IMR-90 (cell line): ENCODE measurements around the gene CTNNA2. TPM values are rescaled to one million over a fixed set of nuclear protein-coding genes. Genes with fewer than 3 reads are reported as not detected.

Experiments used
- ATAC-seq: fragments of 200-7000 bp; cut with Tn5 transposase; 2 replicates; pipeline ENCODE4 v1.9.1; 2020; ENCODE audit warnings: low read depth, mild to moderate bottlenecking, moderate library complexity
- BruUV-seq: library from RNA; stranded (reverse); fragments of 400-500 nt; replicated peaks from 2 replicates; lab custom pipeline; 2021; lab: Mats Ljungman, UMichigan
- CTCF ChIA-PET: fragments of 300-600 bp; formaldehyde crosslinking; extraction: SDS; loops from one replicate; lab custom pipeline; 2021; ENCODE audit warnings: antibody characterized with exemption; lab: Yijun Ruan, JAX
- POLR2A ChIA-PET: fragments of 300-600 bp; sonication (Branson Sonifier 250); formaldehyde crosslinking; loops from one replicate; lab custom pipeline; 2022; ENCODE audit warnings: antibody characterized with exemption; ENCODE audit not compliant: unreplicated experiment; lab: Charles Lee
- DNase-seq: peaks from one replicate; pipeline ENCODE4 v3.0.0; 2013
- H2AFZ ChIP-seq: replicated peaks from 2 replicates; pipeline ENCODE3; 2013; ENCODE audit warnings: low read length, mild to moderate bottlenecking; ENCODE audit not compliant: poor library complexity
- H2AK5ac ChIP-seq: 2 replicates; pipeline ENCODE4 v1.6.1; 2013; ENCODE audit warnings: low read depth, low read length, inconsistent platforms
- H2AK9ac ChIP-seq: replicated peaks from 2 replicates; pipeline ENCODE3; 2013; ENCODE audit warnings: mild to moderate bottlenecking, low read depth, low read length, moderate library complexity; ENCODE audit not compliant: poor library complexity
- H2BK120ac ChIP-seq: 2 replicates; pipeline ENCODE4 v1.6.1; 2013; ENCODE audit warnings: low read depth, low read length, inconsistent platforms
- H2BK15ac ChIP-seq: 3 replicates; pipeline ENCODE4 v1.6.1; 2013; ENCODE audit warnings: low read depth, low read length, inconsistent platforms
- H2BK20ac ChIP-seq: 2 replicates; pipeline ENCODE4 v1.6.1; 2013; ENCODE audit warnings: low read depth, mild to moderate bottlenecking, inconsistent platforms, low read length, moderate library complexity
- H2BK5ac ChIP-seq: 2 replicates; pipeline ENCODE4 v1.6.1; 2013; ENCODE audit warnings: mild to moderate bottlenecking, low read depth, low read length, inconsistent platforms; ENCODE audit not compliant: poor library complexity, severe bottlenecking
- H3K14ac ChIP-seq: replicated peaks from 2 replicates; pipeline ENCODE4 v1.6.1; 2013; ENCODE audit warnings: low read depth, low read length, inconsistent platforms
- H3K18ac ChIP-seq: 2 replicates; pipeline ENCODE4 v1.6.1; 2013; ENCODE audit warnings: low read depth, low read length, control low read depth
- H3K23ac ChIP-seq: 2 replicates; pipeline ENCODE4 v1.6.1; 2013; ENCODE audit warnings: low read depth, low read length, inconsistent platforms
- H3K27ac ChIP-seq: 2 replicates; pipeline ENCODE4 v1.5.1; 2013; ENCODE audit warnings: mild to moderate bottlenecking, control low read depth, low read length; ENCODE audit not compliant: insufficient read depth
- H3K27me3 ChIP-seq: 2 replicates; pipeline ENCODE4 v1.6.1; 2013; ENCODE audit warnings: low read length; ENCODE audit not compliant: control insufficient read depth, insufficient read depth
- H3K36me3 ChIP-seq: 2 replicates; pipeline ENCODE4 v1.6.1; 2013; ENCODE audit warnings: low read length, mixed read lengths; ENCODE audit not compliant: control insufficient read depth, insufficient read depth
- H3K4ac ChIP-seq: 2 replicates; pipeline ENCODE4 v1.6.1; 2013; ENCODE audit warnings: low read depth, low read length, inconsistent platforms
- H3K4me1 ChIP-seq: 2 replicates; pipeline ENCODE4 v1.6.1; 2013; ENCODE audit warnings: low read length, mixed read lengths; ENCODE audit not compliant: control insufficient read depth, insufficient read depth
- H3K4me2 ChIP-seq: 2 replicates; pipeline ENCODE4 v1.6.1; 2013; ENCODE audit warnings: low read depth, mild to moderate bottlenecking, control low read depth, low read length, moderate library complexity
- H3K4me3 ChIP-seq: 2 replicates; pipeline ENCODE4 v1.5.1; 2013; ENCODE audit warnings: low read depth, mild to moderate bottlenecking, control low read depth, low read length, moderate library complexity; ENCODE audit not compliant: insufficient read depth
- H3K56ac ChIP-seq: 2 replicates; pipeline ENCODE4 v1.6.1; 2013; ENCODE audit warnings: low read length, inconsistent platforms; ENCODE audit not compliant: insufficient read depth; ENCODE audit errors: extremely low read depth
- H3K79me1 ChIP-seq, 2 experiments: 2 replicates each; pipeline ENCODE4 v1.6.1; 2013; ENCODE audit warnings: low read length in 2 of 2, inconsistent platforms in 1 of 2, low read depth in 1 of 2
- H3K9ac ChIP-seq: 2 replicates; pipeline ENCODE4 v1.6.1; 2013; ENCODE audit warnings: low read depth, low read length, control low read depth
- H3K9me1 ChIP-seq: 2 replicates; pipeline ENCODE4 v1.6.1; 2013; ENCODE audit warnings: low read length, inconsistent platforms; ENCODE audit not compliant: insufficient read depth
- H3K9me3 ChIP-seq: 2 replicates; pipeline ENCODE4 v1.6.1; 2013; ENCODE audit warnings: low read length; ENCODE audit not compliant: control insufficient read depth, insufficient read depth
- H4K20me1 ChIP-seq: 2 replicates; pipeline ENCODE4 v1.6.1; 2013; ENCODE audit warnings: low read length, inconsistent platforms; ENCODE audit not compliant: insufficient read depth
- H4K5ac ChIP-seq: 2 replicates; pipeline ENCODE4 v1.6.1; 2013; ENCODE audit warnings: mild to moderate bottlenecking, low read depth, low read length, control low read depth
- H4K8ac ChIP-seq, 2 experiments: 2 replicates each; pipeline ENCODE4 v1.6.1; 2013; ENCODE audit warnings: low read depth in 2 of 2, low read length in 2 of 2, control low read depth in 1 of 2, inconsistent platforms in 1 of 2
- H4K91ac ChIP-seq: 2 replicates; pipeline ENCODE4 v1.6.1; 2013; ENCODE audit warnings: low read depth, low read length, inconsistent platforms; ENCODE audit not compliant: insufficient read depth
- MAFK ChIP-seq: IDR thresholded peaks from 2 replicates; pipeline ENCODE4 v1.6.1; 2012; ENCODE audit warnings: low read depth, low read length, improper control_type of control experiment
- POLR2A ChIP-seq: IDR thresholded peaks from 2 replicates; pipeline ENCODE4 v1.6.1; 2012; ENCODE audit warnings: mild to moderate bottlenecking, low read depth, low read length
- WGBS, 2 experiments: methylation state at CpG; one replicate each; pipeline versions ENCODE4 v1.1.5 to v1.1.7; 2013; ENCODE audit warnings: missing lambda C conversion rate in 2 of 2; ENCODE audit not compliant: insufficient read length in 1 of 2; ENCODE audit errors: extremely low coverage in 2 of 2; 5-methylcytosine and 5-hydroxymethylcytosine counted together
- dilution Hi-C: fragments of 300-500 bp; cut with HindIII; formaldehyde crosslinking; loops from one replicate; pipeline ENCODE4 v1.14.3; 2018; ENCODE audit warnings: low sequenced_read_pairs; ENCODE audit not compliant: unreplicated experiment
- in situ Hi-C: fragments of 300-500 bp; cut with MboI; formaldehyde crosslinking; loops from 3 replicates; pipeline ENCODE4 v1.14.3; 2019; ENCODE audit warnings: low sequenced_read_pairs, inconsistent platforms, mixed read lengths
- intact Hi-C: fragments of 100-400 bp; cut with micrococcal nuclease; formaldehyde crosslinking; loops from 2 replicates; pipeline ENCODE4 v1.10.0; 2022
- polyA plus RNA-seq, 3 experiments: library from polyadenylated mRNA; depleted of rRNA; stranded (reverse); fragments of >200 nt; gene quantifications; 2 replicates each; pipeline ENCODE4 v1.2.3, GENCODE V29; 2012; ENCODE audit warnings: low replicate concordance in 1 of 3
- total RNA-seq: library from RNA; depleted of rRNA; stranded (reverse); fragments of >200 nt; gene quantifications from 2 replicates; pipeline ENCODE4 v1.2.3, GENCODE V29; 2012
- TF ChIP-seq, protein P1 (sequence below): conservative IDR thresholded peaks from 2 replicates; pipeline ENCODE4 v1.5.1; 2012; ENCODE audit warnings: mild to moderate bottlenecking, low read depth, low read length, improper control_type of control experiment

Gene CTNNA2
- total and polyA plus RNA-seq, 2 of the 4 experiments (the other 2 are of a cell fraction), result not detected

- Histone ChIP-seq H2BK5ac (no peak overlapping the region), H2AFZ (no peak overlapping the region), H2BK15ac (no peak overlapping the region), H2BK20ac (no peak overlapping the region), H3K23ac (no peak overlapping the region), H3K9me3 (no peaks in the 10 kb centered on the region), H4K8ac (no peak overlapping the region), H3K79me1 (no peaks in the 10 kb centered on the region), H4K91ac (no peak overlapping the region), H3K9ac (no peak overlapping the region), H3K36me3 (no peaks in the 10 kb centered on the region), H4K20me1 (no peaks in the 10 kb centered on the region), H3K4me1 (no peaks in the 10 kb centered on the region), H3K56ac (no peak overlapping the region), H3K18ac (no peak overlapping the region), H2BK120ac (no peak overlapping the region), H3K27me3 (no peaks in the 10 kb centered on the region), H3K4ac (no peak overlapping the region), H3K14ac (no peak overlapping the region), H3K4me2 (no peak overlapping the region), H3K27ac (no peak overlapping the region), H3K4me3 (no peak overlapping the region), H2AK5ac (no peak overlapping the region), H3K9me1 (no peaks in the 10 kb centered on the region), H2AK9ac (no peak overlapping the region), H4K5ac (no peak overlapping the region)
- DNase-seq (no peak), ATAC-seq (no peak)
- ChIA-PET POLR2A (no interaction called here), CTCF (no interaction called here)
- dilution Hi-C loops (no loop called here), intact Hi-C loops (no loop called here), in situ Hi-C loops (no loop called here)
- no peak for TF ChIP-seq POLR2A
- TF ChIP-seq MAFK, result peak; percentile 58; the same call in 1 of the 2 replicates
- TF ChIP-seq, protein P1, sequence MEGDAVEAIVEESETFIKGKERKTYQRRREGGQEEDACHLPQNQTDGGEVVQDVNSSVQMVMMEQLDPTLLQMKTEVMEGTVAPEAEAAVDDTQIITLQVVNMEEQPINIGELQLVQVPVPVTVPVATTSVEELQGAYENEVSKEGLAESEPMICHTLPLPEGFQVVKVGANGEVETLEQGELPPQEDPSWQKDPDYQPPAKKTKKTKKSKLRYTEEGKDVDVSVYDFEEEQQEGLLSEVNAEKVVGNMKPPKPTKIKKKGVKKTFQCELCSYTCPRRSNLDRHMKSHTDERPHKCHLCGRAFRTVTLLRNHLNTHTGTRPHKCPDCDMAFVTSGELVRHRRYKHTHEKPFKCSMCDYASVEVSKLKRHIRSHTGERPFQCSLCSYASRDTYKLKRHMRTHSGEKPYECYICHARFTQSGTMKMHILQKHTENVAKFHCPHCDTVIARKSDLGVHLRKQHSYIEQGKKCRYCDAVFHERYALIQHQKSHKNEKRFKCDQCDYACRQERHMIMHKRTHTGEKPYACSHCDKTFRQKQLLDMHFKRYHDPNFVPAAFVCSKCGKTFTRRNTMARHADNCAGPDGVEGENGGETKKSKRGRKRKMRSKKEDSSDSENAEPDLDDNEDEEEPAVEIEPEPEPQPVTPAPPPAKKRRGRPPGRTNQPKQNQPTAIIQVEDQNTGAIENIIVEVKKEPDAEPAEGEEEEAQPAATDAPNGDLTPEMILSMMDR, result no peak
- no CpG with 5 or more reads among the region's 2 CpGs for WGBS, 2 experiments
- BruUV-seq, result no TSS peak
Observed at GRCh38 chr2:80222644-80223043, 709.8 kb downstream of the CTNNA2 start.
